TTC549 (cell line): Measurements from ENCODE around the gene NOTCH4.
"Not testable (repeated sequence)": the region's sequence is repeated elsewhere in the genome, so short reads cannot be mapped to it uniquely, and the experiment has no call there.

Experiments
- FAIRE-seq: peaks from 2 replicates; lab custom pipeline; 2012; peaks lifted over from hg19 to GRCh38; lab: Jason Lieb, UNC

The NOTCH4 gene

GRCh38 chr6:32223258-32224235 lies at the start of gene NOTCH4:
Gene NOTCH4, minus strand, starts transcription at chr6:32224067. Its CDS starts 139 bp downstream, at chr6:32223928.
- FAIRE-seq = no peak

GRCh38 chr6:32271429-32271828 lies 47.6 kb upstream of the NOTCH4 start:
- no peak for FAIRE-seq

- FAIRE-seq = not testable (repeated sequence)
Observed at GRCh38 chr6:32268459-32268858, 44.6 kb upstream of the NOTCH4 start.

- no peak for FAIRE-seq
Observed at GRCh38 chr6:32267035-32267434, 43.2 kb upstream of the NOTCH4 start.

- FAIRE-seq = not testable (repeated sequence)
Observed at GRCh38 chr6:32257262-32257661, 33.4 kb upstream of the NOTCH4 start.

GRCh38 chr6:32255199-32256153 lies 31.6 kb upstream of the NOTCH4 start:
- FAIRE-seq = no peak

GRCh38 chr6:32254761-32255198 lies 30.9 kb upstream of the NOTCH4 start:
- no peak for FAIRE-seq

GRCh38 chr6:32252331-32253009 lies 28.6 kb upstream of the NOTCH4 start:
- FAIRE-seq = no peak

GRCh38 chr6:32249262-32249661 lies 25.4 kb upstream of the NOTCH4 start:
- no peak for FAIRE-seq

GRCh38 chr6:32247401-32247800 lies 23.5 kb upstream of the NOTCH4 start:
- FAIRE-seq = no peak

GRCh38 chr6:32244946-32245398 lies 21.1 kb upstream of the NOTCH4 start:
- FAIRE-seq = no peak

GRCh38 chr6:32244270-32244669 lies 20.4 kb upstream of the NOTCH4 start:
- no peak for FAIRE-seq

- FAIRE-seq = not testable (repeated sequence)
Observed at GRCh38 chr6:32242318-32242813, 18.5 kb upstream of the NOTCH4 start.

GRCh38 chr6:32240686-32241085 lies 16.8 kb upstream of the NOTCH4 start:
- no peak for FAIRE-seq

GRCh38 chr6:32239462-32239861 lies 15.6 kb upstream of the NOTCH4 start:
- FAIRE-seq = no peak

GRCh38 chr6:32234934-32235333 lies 11.1 kb upstream of the NOTCH4 start:
- no peak for FAIRE-seq

- FAIRE-seq = no peak
Observed at GRCh38 chr6:32226434-32226833, 2.6 kb upstream of the NOTCH4 start.

- FAIRE-seq = no peak
Observed at GRCh38 chr6:32224696-32225095, 829 bp upstream of the NOTCH4 start.

- FAIRE-seq = no peak
Observed at GRCh38 chr6:32222333-32223230, 1.3 kb downstream of the NOTCH4 start.

- no peak for FAIRE-seq
Observed at GRCh38 chr6:32220021-32220420, 3.8 kb downstream of the NOTCH4 start.

GRCh38 chr6:32218167-32218566 lies 5.7 kb downstream of the NOTCH4 start:
- FAIRE-seq = no peak
